ENCODE measurements around the gene SPATA25.
A peak's percentile ranks its signal among the peaks of the same experiment; 100 is the strongest.
"Not testable (repeated sequence)": the region's sequence is repeated elsewhere in the genome, so short reads cannot be mapped to it uniquely, and the experiment has no call there.

SPATA25 gene, protein sequence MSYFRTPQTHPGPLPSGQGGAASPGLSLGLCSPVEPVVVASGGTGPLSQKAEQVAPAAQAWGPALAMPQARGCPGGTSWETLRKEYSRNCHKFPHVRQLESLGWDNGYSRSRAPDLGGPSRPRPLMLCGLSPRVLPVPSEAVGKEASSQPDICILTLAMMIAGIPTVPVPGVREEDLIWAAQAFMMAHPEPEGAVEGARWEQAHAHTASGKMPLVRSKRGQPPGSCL

DNA sequence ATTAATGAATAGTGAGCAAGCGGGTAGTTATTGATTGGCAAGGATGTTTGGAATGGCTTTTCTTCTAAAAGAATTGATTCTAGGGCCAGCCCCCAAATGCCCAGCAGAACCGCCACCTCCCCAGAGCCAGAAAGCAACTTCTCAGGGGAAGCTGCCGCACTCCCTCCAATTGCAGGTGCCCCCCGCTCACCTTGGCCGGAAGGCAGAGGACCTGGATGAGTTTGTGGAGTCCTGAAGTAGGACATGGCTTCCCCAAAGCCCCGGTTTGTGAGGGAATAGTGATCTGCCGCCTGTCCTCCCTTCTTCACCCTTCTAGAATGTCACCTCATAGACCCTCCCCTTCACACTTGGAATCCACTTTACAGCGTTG, at the start of gene SPATA25:
SPATA25 (minus strand) TSS at position 277 of the 370 bp plus-strand sequence; CDS start at position 245, 32 bp downstream.
- no peak for DNase-seq

DNA sequence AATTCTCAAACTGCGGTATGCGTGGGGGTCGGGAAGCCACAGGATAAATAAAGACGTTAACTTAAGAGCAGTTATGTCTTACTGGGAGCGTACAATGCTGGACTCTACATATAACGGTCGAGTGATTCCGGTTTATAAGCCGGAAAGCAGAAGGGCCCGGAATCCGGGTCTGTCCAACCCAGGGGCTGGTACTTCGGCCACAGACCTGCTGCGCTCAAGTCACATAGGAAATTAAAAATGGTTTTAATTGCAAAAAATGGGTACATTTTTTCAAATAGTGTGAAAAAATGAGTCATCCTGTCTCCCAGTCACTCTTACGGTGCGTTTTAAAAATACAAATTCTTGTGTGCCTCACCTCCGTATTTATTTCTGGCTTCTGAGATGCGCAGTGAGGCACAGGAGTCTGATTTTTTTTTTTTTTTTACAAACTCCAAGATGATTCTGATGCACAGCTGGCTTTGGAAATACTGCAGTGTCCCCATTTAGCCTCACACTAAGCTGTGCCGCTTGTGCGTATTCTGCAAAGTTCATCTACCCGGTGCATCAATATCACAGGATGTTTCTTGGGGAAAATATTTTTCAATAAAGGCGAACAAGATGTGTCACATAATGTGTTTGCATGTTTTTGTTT, 48.1 kb upstream of the SPATA25 start:
- DNase-seq: no peak

DNA sequence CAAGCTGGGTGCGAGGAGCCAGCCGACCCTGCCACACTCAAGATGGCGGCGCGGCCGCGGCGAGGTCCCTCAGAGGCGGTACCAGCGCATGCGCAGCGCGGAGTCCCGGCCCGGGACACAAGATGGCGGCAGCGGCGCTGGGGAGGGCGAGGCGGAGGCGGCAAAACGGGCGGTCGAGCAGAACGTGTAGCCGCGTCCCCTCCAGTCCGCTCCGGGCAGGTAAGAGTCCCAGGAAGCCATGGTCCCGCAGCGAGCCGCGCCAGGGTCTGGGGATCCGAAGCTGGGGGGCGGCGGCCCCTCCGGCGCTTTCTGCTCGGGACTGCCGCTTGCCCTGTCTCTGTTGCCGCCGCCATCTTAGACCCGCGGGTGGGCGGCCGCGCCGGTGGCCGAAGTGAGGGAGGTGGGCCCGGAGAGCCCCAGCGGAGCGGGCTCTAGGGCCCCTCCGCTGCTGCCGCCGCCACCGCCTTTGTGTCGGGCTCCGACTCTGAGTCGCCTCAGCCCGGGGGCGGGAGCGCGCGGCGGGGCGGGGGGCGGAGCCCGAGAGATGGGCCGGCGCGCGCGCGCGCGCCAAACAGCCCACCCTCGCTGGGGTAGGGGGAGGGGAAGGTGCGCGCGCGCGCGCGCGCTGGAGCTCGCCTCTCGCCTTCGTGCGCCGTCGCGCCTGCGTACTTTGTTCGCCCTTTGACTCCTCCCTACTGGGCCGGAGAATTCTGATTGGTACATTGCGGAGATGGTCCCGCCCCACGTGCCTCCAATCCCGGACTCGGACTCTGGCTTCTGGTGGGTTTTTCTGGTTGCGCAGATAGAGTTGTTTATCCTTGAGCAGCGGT, 47.4 kb upstream of the SPATA25 start, which contains the start of gene PCIF1:
PCIF1 (plus strand) TSS at position 98 of the 830 bp plus-strand sequence. CDS start 4,317 bp downstream, outside the sequence.
- DNase-seq: peak; percentile 95

DNA sequence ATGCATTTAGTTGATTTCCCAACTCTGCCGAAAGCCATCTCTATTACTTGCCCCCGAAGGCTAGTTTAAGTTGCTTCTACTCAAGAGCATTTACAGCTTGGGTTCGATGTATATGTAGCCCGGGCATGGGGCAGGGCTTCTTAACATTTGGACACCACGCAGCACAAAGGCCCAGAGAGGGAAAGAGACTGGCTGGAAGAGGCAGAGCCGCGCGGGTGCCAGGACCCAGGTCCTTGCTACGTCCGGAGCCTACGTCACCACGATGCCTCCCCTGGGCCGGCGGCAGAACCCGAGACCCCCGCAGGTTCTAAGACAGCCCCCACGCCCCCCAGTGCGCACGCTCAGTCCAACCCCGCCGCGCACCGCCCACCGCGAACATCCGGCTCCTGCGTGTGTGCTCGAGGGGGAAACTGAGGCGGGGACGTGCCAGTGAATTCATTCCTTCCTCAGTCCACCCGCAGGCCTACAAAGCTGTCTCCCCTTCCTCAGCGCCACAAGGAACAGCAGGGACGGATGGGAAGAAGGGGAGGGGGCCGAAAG, 46.7 kb upstream of the SPATA25 start:
- DNase-seq: peak; percentile 30

DNA sequence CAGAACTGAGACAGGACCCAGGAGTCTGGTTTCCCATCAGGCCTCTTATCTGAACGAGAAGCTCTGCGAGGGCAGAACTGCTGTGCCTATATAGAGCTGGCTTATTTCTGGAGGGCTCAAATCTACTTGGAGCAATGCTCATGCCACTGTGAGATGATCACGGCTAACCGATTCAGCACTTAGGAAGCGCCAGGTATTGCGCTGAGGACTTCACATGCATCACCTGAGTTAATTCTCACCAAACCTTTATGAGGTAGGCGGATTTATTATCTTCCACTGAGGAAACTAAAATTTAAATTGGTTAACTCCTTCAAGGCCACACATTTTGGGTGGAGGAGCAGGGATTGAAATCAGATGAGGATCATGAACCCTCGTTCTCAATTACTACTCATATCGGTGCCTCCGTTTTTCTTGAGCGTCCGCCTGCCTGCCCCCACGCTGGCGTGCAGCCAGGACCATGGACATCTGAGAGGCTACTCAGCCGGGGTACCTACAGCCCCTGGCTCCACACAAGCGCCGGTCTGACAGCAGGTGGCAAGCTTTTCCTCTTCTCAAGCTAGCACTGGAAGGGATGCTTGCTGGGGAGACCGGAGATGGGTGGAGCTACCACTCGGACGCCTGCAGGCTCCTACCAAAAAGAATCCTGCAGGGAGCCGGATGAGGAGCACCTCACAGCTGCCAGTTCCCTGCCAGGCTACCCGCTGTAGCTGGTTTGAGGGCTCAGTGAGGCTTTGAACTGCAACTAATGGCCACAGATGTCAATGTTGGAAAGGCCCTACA, 46.0 kb upstream of the SPATA25 start:
- DNase-seq: peak; percentile 77

DNA sequence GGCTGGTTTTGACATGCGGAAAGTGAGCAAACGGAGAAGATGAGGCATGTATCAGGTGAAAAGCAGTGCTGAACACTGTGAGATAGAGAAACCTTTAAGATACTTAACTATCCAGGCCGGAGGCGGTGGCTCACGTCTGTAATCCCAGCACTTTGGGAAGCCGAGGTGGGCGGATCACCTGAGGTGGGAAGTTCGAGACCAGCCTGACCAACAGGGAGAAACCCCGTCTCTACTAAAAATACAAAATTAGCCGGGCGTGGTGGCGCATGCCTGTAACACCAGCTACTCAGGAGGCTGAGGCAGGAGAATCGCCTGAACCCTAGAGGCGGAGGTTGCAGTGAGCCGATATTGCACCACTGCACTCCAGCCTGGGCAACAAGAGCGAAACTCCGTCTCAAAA, 44.3 kb upstream of the SPATA25 start:
- DNase-seq: not testable (repeated sequence)

DNA sequence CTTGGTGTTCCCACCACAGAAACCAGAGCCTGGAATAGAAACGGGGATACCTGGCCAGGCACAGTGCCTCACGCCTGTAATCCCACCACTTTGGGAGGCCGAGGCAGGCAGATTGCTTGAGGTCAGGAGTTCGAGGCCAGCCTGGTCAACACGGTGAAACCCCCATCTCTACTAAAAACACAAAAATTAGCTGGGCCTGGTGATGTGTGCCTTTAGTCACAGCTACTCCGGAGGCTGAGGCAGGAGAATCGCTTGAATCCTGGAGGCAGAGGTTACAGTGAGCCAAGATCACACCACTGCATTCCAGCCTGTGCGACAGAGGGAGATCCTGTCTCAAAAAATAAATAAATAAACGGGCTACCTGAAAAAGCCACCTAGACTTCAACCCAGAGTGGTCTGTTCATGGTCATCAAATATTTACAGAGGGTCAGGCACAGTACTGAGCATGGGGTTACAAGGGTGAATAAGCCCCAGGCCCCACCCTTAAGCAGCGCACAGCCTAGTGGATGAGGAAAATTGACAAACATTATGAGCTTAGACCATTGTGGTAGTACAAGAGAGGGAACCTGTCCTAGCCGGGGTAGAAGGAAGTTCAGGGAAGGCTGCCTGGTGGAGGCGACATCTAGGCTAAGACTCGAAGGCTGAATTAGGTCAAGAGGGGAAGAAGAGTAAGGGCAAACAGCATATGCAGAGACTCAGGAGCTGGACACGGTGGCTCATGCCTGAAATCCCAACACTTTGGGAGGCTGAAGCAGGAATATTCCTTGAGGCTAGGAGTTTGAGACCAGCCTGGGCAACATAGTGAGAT, 39.9 kb upstream of the SPATA25 start:
- no peak for DNase-seq

DNA sequence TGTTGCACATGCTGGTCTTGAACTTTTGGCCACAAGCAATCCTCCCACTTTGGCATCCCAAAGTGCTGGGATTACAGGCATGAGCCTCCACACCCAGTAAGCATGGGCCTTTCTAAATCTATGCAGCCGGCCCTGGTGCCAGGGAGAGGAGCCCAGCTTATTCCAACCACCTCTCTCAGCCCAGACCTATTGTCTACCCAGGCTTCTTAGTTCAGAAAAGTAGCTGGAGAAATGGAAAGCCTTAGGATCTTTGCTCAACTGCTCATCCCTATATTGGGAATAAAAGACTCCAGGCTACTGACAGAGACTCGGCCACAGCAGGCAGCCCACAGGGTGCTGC, 39.3 kb upstream of the SPATA25 start:
- DNase-seq: no peak

DNA sequence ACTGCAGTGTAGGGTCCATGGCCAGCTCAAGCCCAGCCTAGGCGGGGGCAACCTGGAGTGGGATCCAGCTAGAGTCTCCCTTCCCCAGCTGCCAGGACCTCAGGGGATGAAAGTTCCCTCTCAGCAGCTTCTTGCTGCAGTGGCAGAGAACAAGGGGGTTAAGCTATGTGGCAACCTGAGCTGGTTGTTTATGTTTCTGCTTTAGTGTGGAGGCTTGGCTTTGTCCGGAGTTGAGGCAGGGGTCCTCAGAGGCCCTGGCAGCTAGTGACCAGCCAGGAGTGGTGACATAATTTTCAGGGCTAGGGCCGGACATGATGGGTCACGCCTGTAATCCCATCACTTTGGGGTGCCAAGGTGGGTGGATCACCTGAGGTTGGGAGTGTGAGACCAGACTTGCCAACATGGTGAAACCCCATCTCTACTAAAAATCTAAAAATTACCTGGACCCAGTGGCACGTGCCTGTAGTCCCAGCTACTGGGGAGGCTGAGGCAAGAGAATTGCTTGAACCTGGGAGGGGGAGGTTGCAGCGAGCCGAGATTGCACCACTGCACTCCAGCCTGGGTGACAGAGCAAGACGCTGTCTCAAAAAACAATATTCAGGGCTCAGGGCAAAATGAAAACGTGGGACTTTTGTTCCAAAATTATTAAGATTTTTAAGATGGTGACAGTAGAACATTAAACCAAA, 38.5 kb upstream of the SPATA25 start:
- DNase-seq: no peak

DNA sequence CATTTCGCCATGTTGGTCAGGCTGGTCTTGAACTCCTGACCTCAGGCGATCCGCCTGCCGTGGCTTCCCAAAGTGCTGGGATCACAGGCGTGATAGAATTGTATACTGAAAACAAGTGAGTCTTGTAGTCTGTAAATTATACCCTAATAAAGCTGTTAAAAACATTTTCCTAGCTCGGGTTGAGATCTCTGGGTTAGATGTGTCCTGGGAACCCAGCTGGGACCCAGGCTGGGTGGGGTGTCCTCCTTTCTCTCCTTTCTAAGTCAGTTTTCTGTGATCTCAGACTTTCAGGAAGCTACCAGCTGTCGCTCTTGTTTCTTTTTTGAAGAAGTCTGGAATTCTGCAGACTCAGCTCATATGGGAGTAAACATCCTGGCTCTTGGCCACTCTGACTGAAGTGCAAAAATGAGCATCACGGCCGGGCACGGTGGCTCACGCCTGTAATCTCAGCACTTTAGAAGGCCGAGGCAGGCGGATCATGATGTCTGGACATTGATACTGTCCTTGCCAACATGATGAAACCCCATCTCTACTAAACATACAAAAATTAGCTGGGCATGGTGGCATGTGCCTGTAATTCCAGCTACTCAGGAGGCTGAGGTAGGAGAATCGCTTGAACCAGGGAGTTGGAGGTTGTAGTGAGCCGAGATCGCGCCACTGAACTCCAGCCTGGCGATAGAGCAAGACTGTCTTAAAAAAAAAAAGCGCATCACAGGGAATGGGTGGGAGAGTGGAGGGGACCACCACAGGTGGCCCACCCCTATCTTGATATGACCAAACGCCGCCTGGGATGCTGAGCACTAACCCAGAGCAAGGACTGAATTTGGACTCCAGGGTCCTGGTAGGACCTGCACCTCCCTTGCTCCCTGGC, 37.2 kb upstream of the SPATA25 start:
- DNase-seq: peak; percentile 50

DNA sequence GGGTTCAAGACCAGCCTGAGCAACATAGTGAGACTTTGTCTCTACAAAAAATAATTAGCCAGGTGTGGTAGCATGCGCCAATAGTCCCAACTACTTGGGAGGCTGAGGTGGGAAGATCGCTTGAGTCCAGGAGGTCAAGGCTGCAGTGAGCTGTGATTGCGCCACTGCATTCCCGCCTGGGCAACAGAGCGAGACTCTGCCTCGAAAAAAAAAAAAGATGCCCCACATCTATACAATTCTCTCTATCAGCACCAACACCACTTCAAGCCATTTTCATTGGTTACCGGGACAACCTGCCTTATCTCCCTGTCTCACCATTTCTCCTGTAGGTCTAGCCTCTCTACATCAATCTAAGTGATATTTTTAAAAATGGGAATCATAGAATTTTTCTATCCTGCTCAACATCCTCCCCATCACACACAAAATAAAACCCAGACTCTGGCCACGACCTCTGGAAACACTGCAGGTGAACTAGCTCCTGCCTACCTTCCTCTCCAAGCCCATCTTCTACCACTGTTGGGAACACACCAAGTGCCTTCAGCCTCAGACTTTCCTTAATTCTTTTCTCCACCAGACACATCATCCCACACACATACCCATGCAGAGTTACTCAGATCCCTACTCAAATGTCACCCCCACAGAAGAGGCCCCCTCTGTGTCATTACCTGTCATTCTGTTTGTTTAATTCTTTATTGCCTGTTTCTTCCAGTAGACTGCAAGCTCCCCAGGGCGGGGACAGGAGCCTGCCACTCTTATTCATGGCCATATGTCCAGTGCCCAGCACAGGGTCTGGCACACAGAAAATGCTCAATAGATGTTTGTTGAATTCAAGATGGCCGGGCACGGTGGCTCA, 34.1 kb upstream of the SPATA25 start:
- DNase-seq: no peak

DNA sequence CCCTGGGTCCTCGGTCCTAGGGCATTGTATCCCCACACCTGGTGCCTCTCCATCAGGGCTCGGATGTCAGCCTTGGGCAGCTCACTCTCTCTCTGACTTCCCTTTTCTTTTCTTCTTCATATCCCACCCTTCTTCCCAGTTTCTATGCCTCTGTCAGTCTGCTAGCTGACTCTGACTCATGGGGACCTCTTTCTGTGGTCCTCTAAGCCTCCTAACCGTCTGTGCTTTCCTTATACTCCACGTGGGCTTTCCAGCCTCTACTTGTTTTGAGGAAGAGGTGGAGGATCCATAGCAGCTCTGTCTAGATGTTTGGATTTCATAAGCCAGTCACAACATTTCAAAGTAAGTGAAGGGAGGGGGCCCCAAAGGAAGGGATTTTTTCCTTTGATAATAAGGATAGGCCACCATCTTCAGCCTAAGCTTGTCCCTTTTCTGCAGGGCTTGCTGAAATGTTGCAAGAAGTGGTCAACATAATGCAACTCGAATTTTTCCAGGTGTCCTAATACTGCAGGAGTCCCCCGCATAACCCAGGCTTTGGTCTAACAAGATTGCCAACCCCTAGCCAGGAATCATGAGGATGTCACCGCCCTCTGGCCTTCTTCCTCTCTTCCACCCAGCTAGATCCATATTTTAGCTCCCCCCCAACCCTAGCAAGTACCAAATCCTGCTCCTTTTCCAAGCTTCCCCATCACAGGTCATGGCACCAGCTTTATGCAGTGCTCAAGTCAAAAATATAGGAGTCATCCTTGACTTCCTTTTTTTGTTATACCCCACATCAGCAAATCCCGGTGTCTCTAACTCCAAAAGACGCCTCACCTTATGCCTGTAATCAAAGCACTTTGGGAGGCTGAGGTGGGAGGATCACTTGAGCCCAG, 33.3 kb upstream of the SPATA25 start:
- no peak for DNase-seq

DNA sequence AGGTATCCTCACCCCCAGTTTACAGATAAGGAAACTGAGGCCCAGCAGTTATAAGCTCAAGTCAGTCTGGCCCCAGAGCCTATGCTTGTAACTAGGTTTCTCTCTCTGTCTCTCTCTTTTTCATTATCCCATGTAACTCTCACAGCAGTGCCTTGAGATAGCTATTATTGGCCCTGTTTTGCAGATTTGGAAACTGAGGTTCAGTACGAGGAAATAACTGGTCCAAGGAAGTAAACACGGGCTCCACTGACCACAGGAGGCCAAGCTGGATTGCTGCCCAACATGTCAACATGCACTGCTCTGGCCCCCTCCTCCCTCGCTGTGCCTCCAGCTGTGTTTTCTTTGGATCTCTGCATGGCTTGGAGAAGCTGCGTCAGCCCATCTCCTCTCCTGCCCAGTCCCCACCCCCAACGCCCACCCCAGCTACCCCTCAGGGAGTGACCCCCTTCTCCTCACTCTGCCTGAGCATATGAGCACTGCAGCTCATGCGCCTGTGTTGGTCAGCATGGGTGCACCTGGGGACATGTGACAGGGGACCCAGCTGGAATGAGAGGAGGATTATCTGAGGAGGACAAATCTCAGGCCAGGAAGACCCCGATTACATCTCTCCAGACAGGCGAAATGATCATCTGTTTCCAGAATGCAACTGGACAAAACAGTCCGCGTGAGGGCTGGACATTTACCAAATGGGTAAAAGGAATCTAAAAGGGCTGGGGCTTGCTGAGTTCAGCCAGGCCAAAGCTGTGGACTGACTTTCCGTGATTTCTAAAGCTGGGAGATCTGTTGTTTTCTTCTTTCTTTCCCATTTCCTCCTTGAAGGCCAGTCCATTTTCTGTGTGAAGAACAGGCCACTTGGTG, 32.3 kb upstream of the SPATA25 start:
- DNase-seq: no peak

DNA sequence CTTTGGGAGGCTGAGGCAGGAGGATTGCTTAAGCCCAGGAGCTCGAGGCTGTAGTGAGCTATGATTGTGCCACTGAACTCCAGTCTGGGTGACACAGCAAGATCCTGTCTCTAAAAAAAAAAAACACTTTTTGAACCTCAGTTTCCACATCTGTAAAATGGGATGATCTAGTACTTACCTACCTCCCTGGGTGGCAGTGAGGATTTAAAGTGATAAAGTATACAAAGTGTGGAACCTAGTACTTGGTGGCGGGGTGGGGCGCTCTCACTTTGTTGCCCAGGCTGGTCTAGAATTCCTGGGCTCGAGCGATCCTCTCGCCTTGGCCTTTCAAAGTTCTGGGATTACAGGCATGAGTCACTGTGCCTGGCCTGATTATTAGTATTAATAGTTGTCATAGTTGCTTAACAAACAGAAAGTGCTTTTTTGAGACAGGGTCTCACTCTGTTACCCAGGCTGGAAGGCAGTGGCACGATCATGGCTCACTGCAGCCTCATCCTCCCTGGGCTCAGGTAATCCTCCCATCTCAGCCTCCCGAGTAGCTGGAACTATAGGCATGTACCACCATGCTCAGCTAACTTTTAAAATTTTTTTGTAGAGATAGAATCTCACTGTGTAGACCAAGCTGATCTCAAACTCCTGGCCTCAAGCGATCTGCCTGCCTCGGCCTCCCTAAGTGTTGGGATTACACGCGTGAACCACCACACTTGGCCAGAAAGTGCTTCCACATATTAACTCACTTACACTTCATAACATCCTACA, 31.5 kb upstream of the SPATA25 start:
- DNase-seq: no peak

DNA sequence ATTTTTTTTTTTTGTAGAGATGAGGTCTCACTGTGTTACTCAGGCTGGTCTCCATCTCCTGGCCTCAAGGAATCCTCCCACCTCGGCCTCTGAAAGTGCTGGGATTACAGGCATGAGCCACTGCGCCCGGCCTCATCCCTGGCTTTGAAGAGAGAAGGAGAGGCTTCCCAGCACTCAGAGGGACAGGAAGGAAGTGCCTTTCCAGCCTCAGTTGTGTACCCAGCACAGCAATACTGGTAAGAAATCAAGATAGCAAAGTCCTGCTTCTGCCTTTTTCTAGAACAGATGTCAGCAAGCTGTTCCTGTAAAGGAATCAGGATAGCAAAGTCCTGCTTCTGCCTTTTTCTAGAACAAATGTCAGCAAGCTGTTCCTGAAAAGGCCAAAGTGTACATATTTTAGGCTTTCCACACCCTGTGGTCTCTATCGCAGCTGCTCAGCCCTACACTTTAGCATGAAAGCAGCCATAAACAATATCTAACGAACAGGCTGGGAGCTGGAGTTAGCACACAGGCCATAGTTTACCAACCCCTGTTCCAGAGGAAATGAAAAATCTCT, 30.8 kb upstream of the SPATA25 start:
- DNase-seq: peak; percentile 34

DNA sequence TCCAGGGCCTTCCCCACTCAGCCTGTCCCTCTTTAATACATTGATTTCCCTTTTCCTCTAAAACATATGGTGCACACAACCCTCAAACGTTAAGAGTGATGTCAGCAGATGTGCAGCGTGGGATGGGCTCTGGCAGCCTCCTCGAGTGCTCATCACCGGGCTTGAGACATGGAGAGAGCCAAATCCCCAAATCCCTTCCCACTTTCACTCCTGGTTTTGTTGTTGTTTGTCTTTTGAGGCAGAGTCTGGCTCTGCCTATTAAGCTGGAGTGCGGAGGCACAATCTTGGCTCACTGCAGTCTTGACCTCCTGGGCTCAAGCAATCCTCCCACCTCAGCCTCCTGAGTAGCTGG, 30.3 kb upstream of the SPATA25 start:
- peak; percentile 15 for DNase-seq
